ENCODE data around the gene IFT88.

The IFT88 gene

GRCh38 chr13:20566898-20567874 lies at the start of gene IFT88:
Gene IFT88 (plus strand): TSS chr13:20567157. CDS start chr13:20574386, 7,229 bp downstream.
- DNase-seq = peak; percentile 87 to 97

GRCh38 chr13:20518660-20519100 lies 48.3 kb upstream of the IFT88 start:
- DNase-seq = no peak

- no peak for DNase-seq
Measured at GRCh38 chr13:20519875-20520274, 47.1 kb upstream of the IFT88 start.

DNA sequence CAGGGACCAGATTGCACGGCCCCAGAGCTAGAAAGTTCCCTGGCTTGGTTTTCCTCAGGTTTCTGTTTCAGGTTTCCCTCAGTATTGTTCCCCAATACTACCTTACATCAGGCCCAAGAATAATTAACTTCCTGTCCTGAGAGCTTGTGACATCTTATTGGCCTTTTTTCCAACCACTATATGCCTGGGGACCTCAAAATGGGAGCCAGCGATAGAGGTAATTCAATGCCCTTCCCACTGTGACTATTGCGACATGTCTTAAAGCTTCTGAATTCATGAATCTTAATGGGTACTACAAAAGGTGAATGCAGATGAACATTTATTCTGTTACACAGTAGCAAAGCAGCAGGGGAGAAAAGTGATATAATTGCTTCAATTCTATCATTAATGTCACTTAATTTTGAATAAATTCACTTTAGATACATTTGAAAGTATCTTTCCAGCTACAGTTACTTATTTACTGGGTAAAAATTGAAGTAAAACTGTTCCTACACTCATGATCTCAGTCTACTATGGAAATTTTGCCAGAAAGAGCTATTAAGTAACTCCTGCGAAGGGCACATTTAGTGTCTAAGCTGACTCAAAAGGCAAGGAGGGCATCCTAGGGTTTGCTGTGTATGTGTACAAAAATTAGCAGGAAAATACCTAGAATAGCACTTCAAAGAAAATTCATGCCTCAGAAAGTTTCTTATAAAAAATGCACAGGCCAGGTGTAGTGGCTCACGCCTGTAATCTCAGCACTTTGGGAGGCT lies 45.4 kb upstream of the IFT88 start:
- no peak for DNase-seq

- DNase-seq = peak in 1 of 2 experiments; percentile 83
Measured at GRCh38 chr13:20525144-20525600, 41.8 kb upstream of the IFT88 start.

DNA sequence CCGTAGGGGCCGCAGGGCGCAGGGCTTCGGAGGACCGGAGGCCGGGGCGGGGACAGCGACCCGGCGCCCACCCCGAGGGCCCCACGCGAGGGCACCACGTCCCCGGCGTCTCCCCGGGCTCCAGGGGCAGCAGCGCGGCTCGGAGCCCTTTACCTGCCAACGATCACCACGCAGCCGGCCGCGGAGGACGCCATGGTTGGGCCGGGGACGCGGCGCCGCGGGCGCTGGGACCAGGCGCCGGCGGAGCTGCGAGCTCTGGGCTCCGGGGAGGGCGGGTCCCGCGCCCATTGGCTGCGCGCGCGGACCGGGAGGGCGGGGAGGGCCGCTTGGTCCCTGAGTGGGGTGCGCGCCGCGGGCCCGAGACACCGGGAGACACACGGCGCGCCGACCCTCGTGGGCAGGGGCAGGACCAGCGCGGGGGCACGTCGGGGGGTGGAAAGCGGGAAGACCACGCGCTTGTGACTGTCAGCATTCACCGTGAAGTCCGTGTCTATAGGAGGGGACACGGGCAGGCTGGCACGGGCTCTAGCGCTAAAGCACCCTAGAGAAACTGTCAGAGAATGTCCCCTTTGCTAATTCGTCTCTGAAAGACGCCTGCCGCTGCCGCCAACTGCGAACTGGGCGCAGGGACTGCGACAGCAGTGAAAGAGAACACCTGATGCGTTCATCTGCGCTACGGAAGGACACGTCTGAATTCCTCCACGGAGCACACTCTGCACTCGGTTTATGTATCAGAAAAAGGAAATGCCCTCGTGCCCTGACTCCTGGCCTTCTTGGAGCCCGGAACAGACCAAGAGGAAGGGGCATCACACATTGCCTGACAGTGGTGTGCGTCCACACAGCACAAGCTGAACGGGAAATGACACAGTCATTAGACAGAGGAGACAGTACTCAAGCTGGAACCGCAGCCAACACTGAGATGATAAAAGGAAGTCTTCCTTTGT lies 41.1 kb upstream of the IFT88 start, which contains the start of gene CRYL1:
Gene CRYL1, minus strand, starts transcription at position 257 of the 944 bp plus-strand sequence. Its CDS starts 63 bp downstream, at position 194.
- DNase-seq = peak; percentile 67 to 90

DNA sequence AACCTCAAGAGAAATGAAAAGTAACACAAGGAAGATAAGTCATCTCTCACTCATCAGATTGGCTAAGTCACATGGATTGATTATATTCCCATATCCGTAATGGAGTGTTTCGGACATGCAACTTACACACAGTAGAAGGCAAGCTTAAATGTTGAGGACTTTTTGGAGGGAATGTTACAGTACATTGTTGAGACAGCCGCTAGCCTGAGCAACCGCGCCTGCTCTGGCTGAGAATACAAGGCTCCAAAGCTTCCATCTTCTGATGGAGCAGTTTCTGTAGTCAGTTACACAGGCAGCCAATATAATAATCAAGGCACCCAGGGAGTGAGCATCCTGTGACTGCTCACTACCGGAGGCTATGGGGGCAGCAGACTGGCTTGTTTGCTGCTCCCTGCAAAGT lies 40.3 kb upstream of the IFT88 start:
- DNase-seq = peak in 1 of 2 experiments; percentile 31

GRCh38 chr13:20528452-20528851 lies 38.5 kb upstream of the IFT88 start:
- DNase-seq = no peak

- no peak for DNase-seq
Measured at GRCh38 chr13:20534038-20534608, 32.8 kb upstream of the IFT88 start.

- DNase-seq = no peak
Measured at GRCh38 chr13:20536992-20537391, 30.0 kb upstream of the IFT88 start.

- peak in 1 of 2 experiments; percentile 6 for DNase-seq
Measured at GRCh38 chr13:20544201-20544923, 22.6 kb upstream of the IFT88 start.

- no peak for DNase-seq
Measured at GRCh38 chr13:20546556-20546955, 20.4 kb upstream of the IFT88 start.

DNA sequence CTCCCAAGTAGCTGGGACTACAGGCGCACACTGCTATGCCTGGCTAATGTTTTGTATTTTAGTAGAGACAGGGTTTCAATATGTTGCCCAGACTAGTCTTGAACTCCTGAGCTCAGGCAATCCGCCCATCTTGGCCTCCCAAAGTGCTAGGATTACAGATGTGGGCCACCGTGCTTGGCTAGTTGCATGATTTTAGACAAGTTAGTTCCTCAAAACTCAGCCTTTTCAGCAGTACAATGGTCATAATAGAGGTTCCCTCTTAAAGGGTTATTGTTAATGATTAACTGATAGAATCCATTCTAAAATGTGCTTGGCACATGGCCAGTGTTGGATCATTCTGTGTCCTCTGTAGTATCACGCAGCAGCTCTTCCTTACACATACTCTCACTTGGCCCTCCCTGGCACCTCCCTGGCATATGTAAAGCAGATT lies 19.5 kb upstream of the IFT88 start:
- peak; percentile 48 to 60 for DNase-seq

GRCh38 chr13:20550799-20551198 lies 16.2 kb upstream of the IFT88 start:
- no peak for DNase-seq

- DNase-seq = no peak
Measured at GRCh38 chr13:20553311-20553710, 13.6 kb upstream of the IFT88 start.

GRCh38 chr13:20558982-20559381 lies 8.0 kb upstream of the IFT88 start:
- no peak for DNase-seq

DNA sequence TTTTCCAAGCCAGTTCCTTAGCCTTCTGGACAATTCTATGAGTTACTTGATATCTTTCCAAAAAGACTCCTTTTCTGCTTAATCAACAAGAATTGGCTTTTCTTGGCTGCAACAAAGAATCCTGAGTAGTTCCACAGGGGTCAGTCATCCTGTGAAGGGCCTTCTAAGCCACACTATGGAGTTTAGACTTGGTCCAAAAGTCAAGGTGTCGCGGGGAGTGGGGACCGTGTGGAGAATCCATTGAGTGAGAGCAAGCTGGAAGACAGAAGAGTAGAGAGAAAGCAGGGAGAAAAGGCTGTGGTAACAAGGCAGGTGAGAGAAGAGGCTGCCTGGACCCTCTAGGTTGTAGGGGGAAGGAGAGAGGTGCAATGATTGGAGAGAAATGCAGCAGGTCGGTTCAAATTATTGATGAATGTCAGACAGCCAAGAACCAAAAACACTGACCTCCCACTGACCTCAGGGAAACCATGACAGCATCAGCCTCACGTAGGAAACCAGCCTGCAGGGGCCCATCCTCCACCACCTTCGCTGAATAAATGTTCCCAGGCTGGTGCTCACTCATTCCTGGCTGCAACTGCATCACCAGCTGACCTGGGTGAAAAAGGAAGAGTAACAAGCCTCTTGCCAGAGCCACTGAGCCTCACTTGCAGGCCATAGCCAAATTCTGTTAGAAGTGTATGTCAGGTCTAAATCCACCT lies 7.1 kb upstream of the IFT88 start:
- no peak for DNase-seq

DNA sequence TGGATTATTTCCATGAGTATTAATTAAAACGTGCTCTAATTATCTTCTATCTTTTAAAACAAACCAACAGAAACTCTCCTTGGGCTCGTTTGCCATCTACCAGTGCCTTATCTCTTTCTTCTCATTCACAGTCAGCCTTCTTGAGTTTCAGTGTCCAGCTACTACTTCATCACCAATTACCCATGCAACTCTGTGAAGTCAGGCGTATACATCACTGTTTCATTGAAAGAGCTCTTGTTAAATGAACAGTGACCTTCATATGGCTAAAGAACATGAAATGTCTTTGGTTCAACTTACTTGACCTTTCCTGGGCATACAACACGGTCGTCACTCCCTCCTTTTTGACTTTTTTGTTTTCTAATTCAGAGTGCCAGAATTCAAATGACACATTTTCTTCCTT lies 5.2 kb upstream of the IFT88 start:
- DNase-seq = no peak

GRCh38 chr13:20565115-20565736 lies 1.7 kb upstream of the IFT88 start:
- no peak for DNase-seq

DNA sequence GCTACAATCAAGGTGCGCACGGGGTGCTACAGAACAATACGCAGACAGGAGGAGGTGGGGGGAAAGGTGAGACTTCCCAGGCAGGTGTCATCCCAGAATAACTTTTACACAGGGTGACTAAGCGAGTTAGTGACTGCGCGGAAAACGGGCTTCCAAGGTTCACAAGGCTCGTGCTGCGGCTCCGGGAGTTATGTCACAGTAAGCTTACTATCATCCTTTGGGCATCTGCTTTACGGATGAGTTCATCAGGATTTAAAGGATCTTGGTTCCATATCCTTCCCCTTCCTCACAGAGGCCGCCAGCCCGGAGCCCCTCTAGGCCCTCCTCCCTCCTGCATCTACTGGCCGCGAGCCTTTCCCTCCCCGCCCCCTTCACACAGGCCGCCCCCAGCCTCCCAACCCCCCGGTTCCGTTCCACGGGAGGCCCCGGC lies 474 bp upstream of the IFT88 start:
- peak; percentile 87 to 95 for DNase-seq
